Brain microvascular endothelial cell (primary cell): ENCODE measurements around the gene HSD17B3.
A peak's percentile ranks its signal among the peaks of the same experiment; 100 is the strongest.

Experiments used
- DNase-seq: peaks from one replicate; pipeline ENCODE4 v3.0.0-alpha.2; 2020
- H3K27ac ChIP-seq: fragments of 250-450 bp; sonication (Bioruptor Pico); 2 replicates; pipeline ENCODE4 v1.5.1; 2020; ENCODE audit warnings: mild to moderate bottlenecking, moderate library complexity
- H3K27me3 ChIP-seq: fragments of 250-450 bp; sonication (Bioruptor Pico); replicated peaks from 2 replicates; pipeline ENCODE4 v1.5.1; 2020; ENCODE audit warnings: mild to moderate bottlenecking
- H3K36me3 ChIP-seq: fragments of 250-450 bp; sonication (Bioruptor Pico); replicated peaks from 2 replicates; pipeline ENCODE4 v1.5.1; 2020; ENCODE audit warnings: mild to moderate bottlenecking
- H3K4me3 ChIP-seq: 2 replicates; pipeline ENCODE4 v1.5.1; 2011; ENCODE audit warnings: low read depth, mild to moderate bottlenecking, control low read depth, low read length, moderate library complexity
- CTCF ChIP-seq: IDR thresholded peaks from 2 replicates; pipeline ENCODE4 v1.5.1; 2011; ENCODE audit warnings: low read depth, mild to moderate bottlenecking, moderate library complexity, low read length, control low read depth, inconsistent platforms; ENCODE audit errors: missing control alignments
- in situ Hi-C: cut with HindIII; loops from 2 replicates; pipeline ENCODE4 v1.10.0; 2017; ENCODE audit warnings: low sequenced_read_pairs, low pct_ligation_motif_present

Gene HSD17B3

GRCh38 chr9:96304230-96304629 is 2.3 kb upstream of the HSD17B3 start:
- Histone ChIP-seq H3K27me3 (no peaks in the 10 kb centered on the region), H3K27ac (no peak overlapping the region), H3K36me3 (no peaks in the 10 kb centered on the region), H3K4me3 (no peak overlapping the region)
- no peak for TF ChIP-seq CTCF
- no peak for DNase-seq
- in situ Hi-C loops: no loop called here

- in situ Hi-C loops: no loop called here
- H3K27ac ChIP-seq: no peak overlapping the region
- peak; percentile 2 for DNase-seq
- no peaks in the 10 kb centered on the region for H3K36me3 ChIP-seq
- no peak for TF ChIP-seq CTCF
- H3K27me3 ChIP-seq: no peaks in the 10 kb centered on the region
- no peak overlapping the region for H3K4me3 ChIP-seq
These were observed 2.2 kb downstream of the HSD17B3 start for GRCh38 chr9:96299823-96300222.

GRCh38 chr9:96294159-96294545 is 7.8 kb downstream of the HSD17B3 start:
- H3K27ac ChIP-seq: no peak overlapping the region
- H3K36me3 ChIP-seq: no peaks in the 10 kb centered on the region
- no peaks in the 10 kb centered on the region for H3K27me3 ChIP-seq
- H3K4me3 ChIP-seq: no peak overlapping the region
- in situ Hi-C loops: no loop called here
- TF ChIP-seq CTCF: no peak
- DNase-seq: no peak

- no peaks in the 10 kb centered on the region for H3K27me3 ChIP-seq
- peak; percentile 33 for DNase-seq
- no peak overlapping the region for H3K4me3 ChIP-seq
- in situ Hi-C loops: no loop called here
- TF ChIP-seq CTCF: no peak
- no peak overlapping the region for H3K27ac ChIP-seq
- H3K36me3 ChIP-seq: no peaks in the 10 kb centered on the region
These were observed 8.3 kb downstream of the HSD17B3 start for GRCh38 chr9:96293498-96294158.

GRCh38 chr9:96289392-96289791 is 12.6 kb downstream of the HSD17B3 start:
- TF ChIP-seq CTCF: no peak
- no peak for DNase-seq
- H3K36me3 ChIP-seq: no peaks in the 10 kb centered on the region
- H3K27me3 ChIP-seq: no peaks in the 10 kb centered on the region
- no peak overlapping the region for H3K27ac ChIP-seq
- in situ Hi-C loops: no loop called here
- no peak overlapping the region for H3K4me3 ChIP-seq

GRCh38 chr9:96281641-96282040 is 20.3 kb downstream of the HSD17B3 start:
- no peak for TF ChIP-seq CTCF

More at GRCh38 chr9:96281641-96282040, 20.3 kb downstream of the HSD17B3 start:
- DNase-seq: no peak
- no peak overlapping the region for H3K4me3 ChIP-seq
- no peak overlapping the region for H3K27ac ChIP-seq
- in situ Hi-C loops: no loop called here
- no peaks in the 10 kb centered on the region for H3K27me3 ChIP-seq
- no peaks in the 10 kb centered on the region for H3K36me3 ChIP-seq
